Middle frontal gyrus (tissue), 1 donor: ENCODE measurements around the gene SPTBN1.

Experiments used
- DNase-seq: peaks from one replicate; pipeline ENCODE4 v3.0.0-alpha.2; 2015; ENCODE audit warnings: low spot score; ENCODE audit errors: extremely low spot score

The SPTBN1 gene

GRCh38 chr2:54649191-54649590, 193.1 kb downstream of the SPTBN1 start:
- DNase-seq: no peak

GRCh38 chr2:54649633-54650032, 193.5 kb downstream of the SPTBN1 start:
- no peak for DNase-seq

GRCh38 chr2:54650612-54651011, 194.5 kb downstream of the SPTBN1 start:
- DNase-seq: no peak

GRCh38 chr2:54651291-54651690, 195.2 kb downstream of the SPTBN1 start:
- no peak for DNase-seq

GRCh38 chr2:54652540-54652939, 196.4 kb downstream of the SPTBN1 start:
- DNase-seq: no peak

GRCh38 chr2:54653572-54654204, 197.6 kb downstream of the SPTBN1 start:
- DNase-seq: no peak

GRCh38 chr2:54655046-54655809, 199.1 kb downstream of the SPTBN1 start:
- DNase-seq: no peak

- DNase-seq: no peak
These were observed 200.7 kb downstream of the SPTBN1 start for GRCh38 chr2:54656863-54657262.

- DNase-seq: no peak
These were observed 201.5 kb downstream of the SPTBN1 start for GRCh38 chr2:54657664-54658083.

- DNase-seq: no peak
These were observed 202.5 kb downstream of the SPTBN1 start for GRCh38 chr2:54658564-54659071.

GRCh38 chr2:54659527-54659926, 203.4 kb downstream of the SPTBN1 start:
- DNase-seq: no peak

- no peak for DNase-seq
These were observed 204.6 kb downstream of the SPTBN1 start for GRCh38 chr2:54660752-54661151.

- DNase-seq: no peak
These were observed 207.4 kb downstream of the SPTBN1 start for GRCh38 chr2:54663424-54664030.

GRCh38 chr2:54664238-54664786, 208.2 kb downstream of the SPTBN1 start:
- no peak for DNase-seq

GRCh38 chr2:54665436-54665856, 209.3 kb downstream of the SPTBN1 start:
- no peak for DNase-seq

GRCh38 chr2:54666131-54666633, 210.1 kb downstream of the SPTBN1 start:
- DNase-seq: no peak

GRCh38 chr2:54666634-54667265, 210.6 kb downstream of the SPTBN1 start:
- DNase-seq: peak; percentile 55

- no peak for DNase-seq
These were observed 211.1 kb downstream of the SPTBN1 start for GRCh38 chr2:54667266-54667639.

- DNase-seq: no peak
These were observed 211.9 kb downstream of the SPTBN1 start for GRCh38 chr2:54667726-54668650.

GRCh38 chr2:54668711-54669110, 212.6 kb downstream of the SPTBN1 start:
- no peak for DNase-seq
